SK-N-SH (cell line): ENCODE measurements around the gene TREM2. TPM values are rescaled to one million over a fixed set of nuclear protein-coding genes. Genes with fewer than 3 reads are reported as not detected.
"Not testable (repeated sequence)": the region's sequence is repeated elsewhere in the genome, so short reads cannot be mapped to it uniquely, and the experiment has no call there.

Source experiments
- CTCF ChIA-PET: fragments of 300-600, 350-600 bp; formaldehyde crosslinking; extraction: SDS; loops from one replicate; lab custom pipeline; 2021; lab: Yijun Ruan, JAX
- POLR2A ChIA-PET: fragments of 350-600 bp; sonication (Branson Sonifier 250); formaldehyde crosslinking; extraction: SDS; loops from one replicate; lab custom pipeline; 2020; ENCODE audit warnings: antibody characterized with exemption, inconsistent platforms; lab: Yijun Ruan, JAX
- DNase-seq: peaks from one replicate; pipeline ENCODE4 v3.0.0; 2012
- H2AFZ ChIP-seq: fragments of 200-600 bp; sonication (generic); 2 replicates; pipeline ENCODE4 v1.8.1; 2016; ENCODE audit warnings: antibody characterized with exemption, mild to moderate bottlenecking, low read depth
- H3F3A ChIP-seq: fragments of 200-600 bp; sonication (generic); replicated peaks from 2 replicates; pipeline ENCODE3; 2016; ENCODE audit warnings: antibody characterized with exemption, mild to moderate bottlenecking; ENCODE audit not compliant: insufficient read depth
- H3K27ac ChIP-seq, 2 experiments: fragments of 200-500 bp in 1 of 2; fragments of 200-600 bp in 1 of 2; sonication (Bioruptor generic) in 1 of 2; sonication (generic), shearing (Covaris generic) in 1 of 2; 2 replicates each; pipeline versions ENCODE4 v1.5.1 to v1.6.1; 2014 to 2016; ENCODE audit warnings: low read depth in 2 of 2, inconsistent platforms in 1 of 2, low read length in 1 of 2, mild to moderate bottlenecking in 1 of 2, mixed read lengths in 1 of 2
- H3K27me3 ChIP-seq: fragments of 200-600 bp; sonication (generic), shearing (Covaris generic); 2 replicates; pipeline ENCODE4 v1.6.1; 2016; ENCODE audit warnings: mixed run types; ENCODE audit not compliant: insufficient read depth
- H3K36me3 ChIP-seq, 2 experiments: fragments of 200-500 bp in 1 of 2; fragments of 200-600 bp in 1 of 2; sonication (Bioruptor generic) in 1 of 2; sonication (generic) in 1 of 2; replicated peaks in 1 of 2; 2 replicates each; pipeline versions ENCODE3 to v1.5.1; 2014 to 2016; ENCODE audit warnings: low read length in 1 of 2, mild to moderate bottlenecking in 1 of 2; ENCODE audit not compliant: insufficient read depth in 2 of 2, control insufficient read depth in 1 of 2
- H3K4me1 ChIP-seq, 2 experiments: fragments of 200-500 bp in 1 of 2; fragments of 200-600 bp in 1 of 2; sonication (Bioruptor generic) in 1 of 2; sonication (generic), shearing (Covaris generic) in 1 of 2; 2 replicates each; pipeline versions ENCODE4 v1.5.1 to v1.6.1; 2014 to 2016; ENCODE audit warnings: low read depth in 1 of 2, low read length in 1 of 2, mixed run types in 1 of 2; ENCODE audit not compliant: insufficient read depth in 2 of 2, control insufficient read depth in 1 of 2
- H3K4me2 ChIP-seq: fragments of 200-600 bp; sonication (generic), shearing (Covaris generic); 2 replicates; pipeline ENCODE4 v1.6.1; 2017; ENCODE audit warnings: mixed run types
- H3K4me3 ChIP-seq, 2 experiments: fragments of 200-500 bp in 1 of 2; fragments of 200-600 bp in 1 of 2; sonication (Bioruptor generic) in 1 of 2; sonication (generic), shearing (Covaris generic) in 1 of 2; 2 replicates each; pipeline versions ENCODE4 v1.5.1 to v1.8.1; 2014 to 2016; ENCODE audit warnings: low read depth in 2 of 2, inconsistent platforms in 1 of 2, low read length in 1 of 2, mild to moderate bottlenecking in 1 of 2, mixed read lengths in 1 of 2, moderate library complexity in 1 of 2
- H3K79me2 ChIP-seq: fragments of 200-600 bp; sonication (generic); 2 replicates; pipeline ENCODE4 v1.8.1; 2017; ENCODE audit warnings: mild to moderate bottlenecking; ENCODE audit not compliant: insufficient read depth
- H3K9ac ChIP-seq: fragments of 200-600 bp; sonication (generic); 2 replicates; pipeline ENCODE4 v1.6.1; 2017; ENCODE audit warnings: mixed run types
- H3K9me2 ChIP-seq: fragments of 200-600 bp; sonication (generic); 2 replicates; pipeline ENCODE4 v1.6.1; 2017; ENCODE audit warnings: mixed run types
- H3K9me3 ChIP-seq: fragments of 200-600 bp; sonication (generic); 2 replicates; pipeline ENCODE4 v1.6.1; 2017; ENCODE audit warnings: mixed run types, mild to moderate bottlenecking, moderate library complexity
- H4K20me1 ChIP-seq: fragments of 200-600 bp; sonication (generic); 2 replicates; pipeline ENCODE4 v1.6.1; 2017; ENCODE audit warnings: mild to moderate bottlenecking, mixed run types; ENCODE audit not compliant: insufficient read depth
- ELF1 ChIP-seq: IDR thresholded peaks from 2 replicates; pipeline ENCODE4 v1.4.0; 2012
- EP300 ChIP-seq, 2 experiments: IDR thresholded peaks; 2 replicates each; pipeline versions ENCODE4 v1.4.0 to v1.6.1; 2012; ENCODE audit warnings: borderline replicate concordance in 1 of 2, low read depth in 1 of 2, low read length in 1 of 2
- FOSL2 ChIP-seq: IDR thresholded peaks from 2 replicates; pipeline ENCODE4 v1.4.0; 2012; ENCODE audit warnings: low read depth, mild to moderate bottlenecking, moderate library complexity, borderline replicate concordance
- GABPA ChIP-seq: IDR thresholded peaks from 2 replicates; pipeline ENCODE4 v1.4.0; 2012; ENCODE audit warnings: low read depth, mild to moderate bottlenecking
- GATA2 ChIP-seq: sonication (generic); formaldehyde crosslinking; IDR thresholded peaks from 2 replicates; pipeline ENCODE4 v1.5.0; 2020; ENCODE audit warnings: mild to moderate bottlenecking, missing genetic modification reagents
- MEF2A ChIP-seq: IDR thresholded peaks from 2 replicates; pipeline ENCODE4 v1.4.0; 2012; ENCODE audit warnings: low read depth, borderline replicate concordance
- NFIC ChIP-seq: IDR thresholded peaks from 2 replicates; pipeline ENCODE4 v1.4.0; 2012; ENCODE audit warnings: borderline replicate concordance
- NRF1 ChIP-seq: IDR thresholded peaks from 2 replicates; pipeline ENCODE4 v1.6.1; 2012; ENCODE audit warnings: low read depth, mild to moderate bottlenecking, low read length
- POLR2AphosphoS5 ChIP-seq: IDR thresholded peaks from 2 replicates; pipeline ENCODE4 v1.6.1; 2012; ENCODE audit warnings: low read depth, low read length
- RCOR1 ChIP-seq: fragments of 150-350 bp; IDR thresholded peaks from 2 replicates; pipeline ENCODE4 v1.6.1; 2017; ENCODE audit warnings: antibody characterized with exemption, low read length
- RXRA ChIP-seq: IDR thresholded peaks from 2 replicates; pipeline ENCODE4 v1.4.0; 2012; ENCODE audit warnings: low read depth, mild to moderate bottlenecking, borderline replicate concordance
- SMC3 ChIP-seq: IDR thresholded peaks from 2 replicates; pipeline ENCODE4 v1.6.1; 2012; ENCODE audit warnings: low read depth, low read length, improper control_type of control experiment
- TAF1 ChIP-seq: IDR thresholded peaks from 2 replicates; pipeline ENCODE4 v1.6.1; 2012; ENCODE audit warnings: low read depth, mild to moderate bottlenecking, low read length, moderate library complexity, borderline replicate concordance
- WGBS: methylation state at CpG from one replicate; pipeline ENCODE4 v1.1.6; 2017; ENCODE audit warnings: low lambda C conversion rate; 5-methylcytosine and 5-hydroxymethylcytosine counted together
- polyA plus RNA-seq, 3 experiments: library from polyadenylated mRNA; depleted of rRNA; stranded (reverse); fragments of >200 nt; gene quantifications; 2 replicates each; pipeline ENCODE4 v1.2.3, GENCODE V29; 2012
- TF ChIP-seq, protein P1 (sequence below): IDR thresholded peaks from 2 replicates; pipeline ENCODE4 v1.4.0; 2012; ENCODE audit warnings: low read depth, borderline replicate concordance
- TF ChIP-seq, protein P2 (sequence below): IDR thresholded peaks from 2 replicates; pipeline ENCODE4 v1.4.0; 2012; ENCODE audit warnings: low read depth, borderline replicate concordance
- TF ChIP-seq, protein P3 (sequence below): IDR thresholded peaks from 2 replicates; pipeline ENCODE4 v1.4.0; 2012; ENCODE audit warnings: low read depth
- TF ChIP-seq, protein P4 (sequence below): fragments of 200-600 bp; sonication (generic); IDR thresholded peaks from 2 replicates; pipeline ENCODE4 v1.6.1; 2017; ENCODE audit warnings: antibody characterized with exemption, mild to moderate bottlenecking, moderate library complexity

TREM2 gene
- polyA plus RNA-seq, 1 of the 3 experiments (the other 2 are of a cell fraction): not detected

DNA sequence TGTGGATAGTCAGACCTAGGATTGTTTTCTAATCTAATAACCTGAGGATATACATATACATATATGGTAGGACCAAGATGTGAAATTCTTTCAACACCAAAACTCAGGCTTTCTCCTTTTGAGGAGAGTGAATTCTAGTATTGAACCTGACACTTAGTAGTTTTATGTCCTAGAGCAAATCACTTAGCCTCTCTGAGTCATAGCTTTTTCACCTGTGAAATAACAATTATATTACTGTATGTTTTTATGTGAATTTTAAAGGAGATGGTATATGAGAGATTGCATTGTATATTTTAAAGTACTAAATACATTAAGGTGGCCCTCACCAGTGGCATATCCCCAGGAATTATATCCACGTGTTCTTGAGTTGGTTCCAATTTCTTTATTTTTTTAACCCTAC, 43.4 kb downstream of the TREM2 start (continued):
- TF ChIP-seq, protein P1, sequence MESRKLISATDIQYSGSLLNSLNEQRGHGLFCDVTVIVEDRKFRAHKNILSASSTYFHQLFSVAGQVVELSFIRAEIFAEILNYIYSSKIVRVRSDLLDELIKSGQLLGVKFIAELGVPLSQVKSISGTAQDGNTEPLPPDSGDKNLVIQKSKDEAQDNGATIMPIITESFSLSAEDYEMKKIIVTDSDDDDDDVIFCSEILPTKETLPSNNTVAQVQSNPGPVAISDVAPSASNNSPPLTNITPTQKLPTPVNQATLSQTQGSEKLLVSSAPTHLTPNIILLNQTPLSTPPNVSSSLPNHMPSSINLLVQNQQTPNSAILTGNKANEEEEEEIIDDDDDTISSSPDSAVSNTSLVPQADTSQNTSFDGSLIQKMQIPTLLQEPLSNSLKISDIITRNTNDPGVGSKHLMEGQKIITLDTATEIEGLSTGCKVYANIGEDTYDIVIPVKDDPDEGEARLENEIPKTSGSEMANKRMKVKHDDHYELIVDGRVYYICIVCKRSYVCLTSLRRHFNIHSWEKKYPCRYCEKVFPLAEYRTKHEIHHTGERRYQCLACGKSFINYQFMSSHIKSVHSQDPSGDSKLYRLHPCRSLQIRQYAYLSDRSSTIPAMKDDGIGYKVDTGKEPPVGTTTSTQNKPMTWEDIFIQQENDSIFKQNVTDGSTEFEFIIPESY: no peak
- TF ChIP-seq GATA2 (CRISPR knock-in tag): no peak
- TF ChIP-seq, protein P2, sequence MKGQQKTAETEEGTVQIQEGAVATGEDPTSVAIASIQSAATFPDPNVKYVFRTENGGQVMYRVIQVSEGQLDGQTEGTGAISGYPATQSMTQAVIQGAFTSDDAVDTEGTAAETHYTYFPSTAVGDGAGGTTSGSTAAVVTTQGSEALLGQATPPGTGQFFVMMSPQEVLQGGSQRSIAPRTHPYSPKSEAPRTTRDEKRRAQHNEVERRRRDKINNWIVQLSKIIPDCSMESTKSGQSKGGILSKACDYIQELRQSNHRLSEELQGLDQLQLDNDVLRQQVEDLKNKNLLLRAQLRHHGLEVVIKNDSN: no peak
- no peak for TF ChIP-seq POLR2AphosphoS5

DNA sequence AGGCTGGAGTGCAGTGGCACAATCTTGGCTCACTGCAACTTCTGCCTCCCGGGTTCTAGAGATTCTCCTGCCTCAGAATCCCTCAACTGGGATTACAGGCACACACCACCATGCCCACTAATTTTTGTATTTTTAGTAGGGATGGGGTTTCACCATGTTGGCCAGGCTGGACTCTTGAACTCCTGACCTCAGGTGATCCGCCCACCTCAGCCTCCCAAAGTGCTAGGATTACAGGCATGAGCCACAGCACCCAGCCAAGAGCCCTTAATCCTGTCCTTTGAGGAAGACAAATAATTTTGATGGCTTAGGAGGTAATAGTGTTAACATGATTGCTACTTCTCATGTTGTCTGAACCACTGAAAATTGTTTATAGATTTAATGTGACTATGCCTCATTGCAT, 47.9 kb downstream of the TREM2 start:
- H3F3A ChIP-seq, H3K9me2 ChIP-seq, H3K79me2 ChIP-seq, DNase-seq, H3K27ac ChIP-seq, H3K4me3 ChIP-seq, H2AFZ ChIP-seq, H3K4me2 ChIP-seq, POLR2A ChIA-PET, H3K36me3 ChIP-seq, H4K20me1 ChIP-seq, H3K9ac ChIP-seq, H3K4me1 ChIP-seq, H3K27me3 ChIP-seq, H3K9me3 ChIP-seq, CTCF ChIA-PET: not testable (repeated sequence)
- WGBS: 90% methylated on average over 2 of the region's 2 CpGs

DNA sequence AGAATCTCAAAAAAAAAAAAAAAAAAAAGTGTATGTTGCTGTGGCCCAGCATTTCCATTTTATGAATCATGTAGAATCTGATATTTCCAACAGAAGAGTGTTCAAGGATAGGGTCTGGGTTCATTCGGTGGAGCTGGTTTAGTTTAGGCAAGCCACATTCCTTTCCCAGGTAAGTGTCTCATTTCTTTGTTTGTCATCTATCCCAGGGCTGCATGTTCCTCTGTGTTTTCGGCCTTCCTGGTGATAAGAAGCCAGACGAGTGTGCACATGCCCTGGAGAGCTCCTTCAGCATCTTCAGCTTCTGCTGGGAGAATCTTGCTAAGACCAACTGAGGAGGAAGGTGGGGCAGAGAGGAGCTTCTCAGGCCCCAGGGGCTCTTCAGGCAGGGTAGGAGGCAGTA, 51.9 kb downstream of the TREM2 start:
- no peak for DNase-seq
- Histone ChIP-seq H3K4me2 (no peak overlapping the region), H3K9me3 (no peaks in the 10 kb centered on the region), H3K27me3 (no peaks in the 10 kb centered on the region), H4K20me1 (no peaks in the 10 kb centered on the region), H3K9me2 (no peaks in the 10 kb centered on the region), H3K79me2 (no peaks in the 10 kb centered on the region), H3K4me3 (no peak overlapping the region), H3K9ac (no peak overlapping the region), H3F3A (no peaks in the 10 kb centered on the region), H3K4me1 (no peaks in the 10 kb centered on the region), H3K27ac (no peak overlapping the region), H3K36me3 (no peaks in the 10 kb centered on the region), H2AFZ (no peak overlapping the region)
- ChIA-PET CTCF (interaction anchor here (1.0 kb wide), 1 partner anchor 9 kb away, joined by 3 read pairs; no protein-coding TSS in a partner anchor), POLR2A (interaction anchor here (0.6 to 0.7 kb wide), 2 partner anchors 524 to 1659 kb away, joined by 4 read pairs; partner anchors contain the start of gene LRFN2)
- 97% methylated on average over 3 of the region's 3 CpGs for WGBS
- TF ChIP-seq, protein P3, sequence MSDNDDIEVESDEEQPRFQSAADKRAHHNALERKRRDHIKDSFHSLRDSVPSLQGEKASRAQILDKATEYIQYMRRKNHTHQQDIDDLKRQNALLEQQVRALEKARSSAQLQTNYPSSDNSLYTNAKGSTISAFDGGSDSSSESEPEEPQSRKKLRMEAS: no peak
- TF ChIP-seq MEF2A: no peak
- TF ChIP-seq NRF1: no peak
- no peak for TF ChIP-seq GABPA
- TF ChIP-seq, protein P2: no peak
- no peak for TF ChIP-seq SMC3
- TF ChIP-seq EP300 (IDR thresholded peaks at IDR 0.05; ENCODE audit: borderline replicate concordance in 1 of 2, low read depth in 1 of 2, low read length in 1 of 2): no peak
- TF ChIP-seq RCOR1: no peak
- no peak for TF ChIP-seq TAF1
- no peak for TF ChIP-seq NFIC
- TF ChIP-seq, protein P4, sequence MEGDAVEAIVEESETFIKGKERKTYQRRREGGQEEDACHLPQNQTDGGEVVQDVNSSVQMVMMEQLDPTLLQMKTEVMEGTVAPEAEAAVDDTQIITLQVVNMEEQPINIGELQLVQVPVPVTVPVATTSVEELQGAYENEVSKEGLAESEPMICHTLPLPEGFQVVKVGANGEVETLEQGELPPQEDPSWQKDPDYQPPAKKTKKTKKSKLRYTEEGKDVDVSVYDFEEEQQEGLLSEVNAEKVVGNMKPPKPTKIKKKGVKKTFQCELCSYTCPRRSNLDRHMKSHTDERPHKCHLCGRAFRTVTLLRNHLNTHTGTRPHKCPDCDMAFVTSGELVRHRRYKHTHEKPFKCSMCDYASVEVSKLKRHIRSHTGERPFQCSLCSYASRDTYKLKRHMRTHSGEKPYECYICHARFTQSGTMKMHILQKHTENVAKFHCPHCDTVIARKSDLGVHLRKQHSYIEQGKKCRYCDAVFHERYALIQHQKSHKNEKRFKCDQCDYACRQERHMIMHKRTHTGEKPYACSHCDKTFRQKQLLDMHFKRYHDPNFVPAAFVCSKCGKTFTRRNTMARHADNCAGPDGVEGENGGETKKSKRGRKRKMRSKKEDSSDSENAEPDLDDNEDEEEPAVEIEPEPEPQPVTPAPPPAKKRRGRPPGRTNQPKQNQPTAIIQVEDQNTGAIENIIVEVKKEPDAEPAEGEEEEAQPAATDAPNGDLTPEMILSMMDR: no peak
- TF ChIP-seq, protein P1: no peak
- no peak for TF ChIP-seq ELF1
- TF ChIP-seq RXRA: no peak
- no peak for TF ChIP-seq POLR2AphosphoS5
- no peak for TF ChIP-seq FOSL2
